ENCODE data around the gene PNLIPRP1.

- TF ChIP-seq POLR2A (IDR thresholded peaks at IDR 0.05; ENCODE audit: low read length) (no peak), GATA1 (IDR thresholded peaks at IDR 0.05; ENCODE audit: low read depth, low read length) (no peak)
Measured at GRCh38 chr10:116614796-116615195, 24.0 kb downstream of the PNLIPRP1 start.

Data from erythroblast (primary cell).